Left ventricle myocardium inferior (tissue), 1 donor: ENCODE results near the gene ZNF740. TPM values are rescaled to one million over a fixed set of nuclear protein-coding genes. Genes with fewer than 3 reads are reported as not detected.
A peak's percentile ranks its signal among the peaks of the same experiment; 100 is the strongest.

Source experiments
- DNase-seq: peaks from one replicate; pipeline ENCODE4 v3.0.0-alpha.2; 2020
- H3K27ac ChIP-seq: fragments of 200-600 bp; replicated peaks from 2 replicates; pipeline ENCODE4 v1.8.0; 2021
- H3K27me3 ChIP-seq: fragments of 200-600 bp; 2 replicates; pipeline ENCODE4 v1.8.0; 2021; ENCODE audit warnings: low read depth
- H3K36me3 ChIP-seq: fragments of 200-600 bp; 2 replicates; pipeline ENCODE4 v1.8.0; 2021
- H3K4me1 ChIP-seq: fragments of 200-600 bp; 2 replicates; pipeline ENCODE4 v1.8.0; 2021
- H3K4me3 ChIP-seq: fragments of 200-600 bp; 2 replicates; pipeline ENCODE4 v1.8.0; 2021; ENCODE audit warnings: mild to moderate bottlenecking, moderate library complexity
- H3K9me3 ChIP-seq: fragments of 200-600 bp; replicated peaks from 2 replicates; pipeline ENCODE4 v1.8.0; 2021
- CTCF ChIP-seq: fragments of 200-600 bp; IDR thresholded peaks from 2 replicates; pipeline ENCODE4 v1.8.0; 2021; ENCODE audit warnings: antibody characterized with exemption, mild to moderate bottlenecking, borderline replicate concordance
- intact Hi-C: fragments of 100-400 bp; cut with micrococcal nuclease; formaldehyde crosslinking; loops from one replicate; pipeline ENCODE4 v1.11.0; 2022
- total RNA-seq: library from RNA; stranded (reverse); fragmentation: NEBNext Ultra II Directional; extraction: Animal tissue kit (Norgen Biotek cat#: 25700); gene quantifications from one replicate; pipeline ENCODE4 v1.2.1, GENCODE V29; 2021
- donor health status: DM: no; HTN: yes; CAD: no; lungs with severe emphysema.

The ZNF740 gene
- total RNA-seq, 1 donor from 2014 or later: 26.5 TPM

- Histone ChIP-seq H3K4me3 (no peak overlapping the region), H3K36me3 (no peaks in the 10 kb centered on the region), H3K27me3 (no peaks in the 10 kb centered on the region), H3K9me3 (no peaks in the 10 kb centered on the region), H3K27ac (no peak overlapping the region), H3K4me1 (peaks cover 45% of the 10 kb centered on the region)
- no peak for TF ChIP-seq CTCF
- intact Hi-C loops: no loop called here
- no peak for DNase-seq
These were observed 47.3 kb downstream of the ZNF740 start for GRCh38 chr12:53227836-53228235.

GRCh38 chr12:53229454-53229853 lies 48.9 kb downstream of the ZNF740 start:
- Histone ChIP-seq H3K27me3 (no peaks in the 10 kb centered on the region), H3K4me1 (peaks cover 45% of the 10 kb centered on the region), H3K4me3 (no peak overlapping the region), H3K36me3 (no peaks in the 10 kb centered on the region), H3K27ac (no peak overlapping the region), H3K9me3 (no peaks in the 10 kb centered on the region)
- TF ChIP-seq CTCF: no peak
- no peak for DNase-seq
- intact Hi-C loops: no loop called here

- Histone ChIP-seq H3K36me3 (no peaks in the 10 kb centered on the region), H3K4me1 (peaks cover 42% of the 10 kb centered on the region), H3K4me3 (no peak overlapping the region), H3K27me3 (no peaks in the 10 kb centered on the region), H3K9me3 (no peaks in the 10 kb centered on the region), H3K27ac (no peak overlapping the region)
- no peak for TF ChIP-seq CTCF
- intact Hi-C loops: no loop called here
- no peak for DNase-seq
These were observed 49.8 kb downstream of the ZNF740 start for GRCh38 chr12:53230108-53230845.

- Histone ChIP-seq H3K4me1 (peaks cover 41% of the 10 kb centered on the region), H3K27ac (peak overlapping the region; percentile 81), H3K27me3 (no peaks in the 10 kb centered on the region), H3K4me3 (peak overlapping the region; percentile 75), H3K36me3 (no peaks in the 10 kb centered on the region), H3K9me3 (no peaks in the 10 kb centered on the region)
- intact Hi-C loops: no loop called here
- no peak for DNase-seq
- TF ChIP-seq CTCF: no peak
These were observed 51.1 kb downstream of the ZNF740 start for GRCh38 chr12:53231671-53231920.

DNA sequence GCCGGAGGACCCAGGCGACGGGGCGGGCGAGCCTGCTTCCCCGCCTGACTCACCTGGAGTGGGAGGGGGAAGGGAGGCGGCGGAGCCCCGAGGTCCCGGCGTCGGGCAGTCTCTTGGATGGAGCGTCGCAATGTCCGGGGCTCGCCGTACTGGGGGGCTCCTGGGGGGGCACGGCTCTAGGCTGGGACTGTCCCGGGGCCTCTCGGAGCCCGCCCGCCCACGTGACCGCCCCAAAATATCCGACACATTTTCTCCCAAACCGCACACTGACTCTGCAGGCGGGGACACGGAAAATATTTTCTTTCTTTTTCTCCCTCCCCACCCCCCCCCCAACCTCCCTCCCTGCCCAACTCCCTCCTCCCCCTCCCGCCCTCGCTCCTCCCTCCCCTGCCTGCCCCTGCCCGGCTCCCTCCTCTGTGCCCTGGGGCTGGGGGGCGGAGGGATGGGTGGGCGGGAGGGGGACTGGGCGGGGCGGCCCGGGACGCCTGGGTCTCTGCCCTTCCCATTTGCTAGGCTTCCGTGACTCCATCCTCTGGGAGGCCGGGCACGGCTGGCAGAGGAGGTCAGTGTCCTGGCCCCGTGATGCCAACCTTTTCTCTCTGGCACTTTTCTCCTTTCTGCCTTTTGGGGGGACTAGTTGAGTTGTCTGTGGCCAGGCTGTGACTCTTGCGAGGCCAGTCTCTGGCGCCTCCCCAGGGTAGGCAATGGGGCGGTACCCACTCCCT lies 51.6 kb downstream of the ZNF740 start, which contains the start of gene RARG:
TSS of gene RARG (minus strand) at position 289 of the 725 bp plus-strand sequence. CDS start 4,664 bp downstream, outside the sequence.
- no peak for TF ChIP-seq CTCF
- Histone ChIP-seq H3K9me3 (no peaks in the 10 kb centered on the region), H3K4me1 (peaks cover 41% of the 10 kb centered on the region), H3K4me3 (peak within 1 kb of the TSS; percentile 75), H3K27me3 (no peaks in the 10 kb centered on the region), H3K27ac (peak within 1 kb of the TSS; percentile 81), H3K36me3 (no peaks in the 10 kb centered on the region)
- intact Hi-C loops: no loop called here
- DNase-seq: peak; percentile 60
